ENCODE measurements around the gene DGLUCY.

GRCh38 chr14:91158091-91158790 lies 44.4 kb downstream of the DGLUCY start:
- TF ChIP-seq TAF1 (IDR thresholded peaks at IDR 0.05; ENCODE audit: low read depth, low read length) (no peak), KDM5A (IDR thresholded peaks at IDR 0.05; ENCODE audit: low read length) (no peak), CTCF (IDR thresholded peaks at IDR 0.05; ENCODE audit: control extremely low read depth in 1 of 3, insufficient read depth in 1 of 3, low read depth in 1 of 3, low read length in 3 of 3) (no peak), SP4 (IDR thresholded peaks at IDR 0.05; ENCODE audit: low read length) (no peak), POLR2AphosphoS5 (IDR thresholded peaks at IDR 0.05; ENCODE audit: low read depth, low read length) (no peak), EGR1 (IDR thresholded peaks at IDR 0.05; ENCODE audit: borderline replicate concordance, low read depth, low read length) (no peak), USF2 (IDR thresholded peaks at IDR 0.05; ENCODE audit: low read length) (no peak), RXRA (IDR thresholded peaks at IDR 0.05; ENCODE audit: insufficient read depth, low read depth, low read length) (no peak), EZH2 (IDR thresholded peaks at IDR 0.05; ENCODE audit: low read depth, low read length, severe bottlenecking) (no peak), POLR2A (IDR thresholded peaks at IDR 0.05; ENCODE audit: control extremely low read depth in 1 of 2, low read depth in 2 of 2, low read length in 2 of 2) (no peak)
